ENCODE measurements around the gene MRTO4. TPM values are rescaled to one million over a fixed set of nuclear protein-coding genes. Genes with fewer than 3 reads are reported as not detected.
"Not testable (repeated sequence)": the region's sequence is repeated elsewhere in the genome, so short reads cannot be mapped to it uniquely, and the experiment has no call there.

MRTO4 gene
- total RNA-seq, 1 experiment from 2014 or later: 54.6 TPM

GRCh38 chr1:19287436-19288185 is 36.0 kb downstream of the MRTO4 start:
- H3K27me3 Mint-ChIP-seq (ENCODE audit: low read depth): peaks cover 38% of the 10 kb centered on the region
- peaks cover 3% of the 10 kb centered on the region; the same call in 1 of the 2 replicates for H3K36me3 Mint-ChIP-seq
- TF ChIP-seq RELA (CRISPR knock-in tag; IDR thresholded peaks at IDR 0.05; ENCODE audit: borderline replicate concordance): no peak
- peaks cover 6% of the 10 kb centered on the region for H3K4me1 Mint-ChIP-seq
- ChIA-PET POLR2A (no interaction called here), CTCF (interaction anchor here (0.6 to 2.0 kb wide), 6 partner anchors 18 to 427 kb away, joined by 3 to 11 read pairs (median 4); partner anchors contain the start of gene CAPZB)
- ATAC-seq (no peak), DNase-seq (ENCODE audit: low spot score) (no peak)
- peak overlapping the region; percentile 60 for H3K4me3 Mint-ChIP-seq
- H3K9me3 Mint-ChIP-seq: peaks cover 9% of the 10 kb centered on the region; the same call in 1 of the 2 replicates
- no peak overlapping the region for H3K27ac Mint-ChIP-seq

- ATAC-seq (peak; percentile 83), DNase-seq (ENCODE audit: low spot score) (peak; percentile 61)
- POLR2A ChIA-PET, H3K36me3 Mint-ChIP-seq, H3K27ac Mint-ChIP-seq, H3K4me1 Mint-ChIP-seq: not testable (repeated sequence)
- CTCF ChIA-PET: interaction anchor here (0.6 to 2.0 kb wide), 7 partner anchors 19 to 428 kb away, joined by 3 to 11 read pairs (median 4); no protein-coding TSS in a partner anchor
- Mint-ChIP-seq H3K27me3 (ENCODE audit: low read depth) (peaks cover 38% of the 10 kb centered on the region), H3K9me3 (peaks cover 15% of the 10 kb centered on the region), H3K4me3 (peak within 1 kb of the TSS; percentile 62)
- 0 out of 2 replicates have a peak, but pooled peaks have one; percentile 21 for TF ChIP-seq FOXK1 (CRISPR knock-in tag; IDR thresholded peaks at IDR 0.05)
- peak; percentile 39; the same call in 1 of the 2 replicates for TF ChIP-seq ZNF219 (CRISPR knock-in tag; IDR thresholded peaks at IDR 0.05; ENCODE audit: borderline replicate concordance)
- 0 out of 2 replicates have a peak, but pooled peaks have one; percentile 40 for TF ChIP-seq ARID4B (CRISPR knock-in tag; IDR thresholded peaks at IDR 0.05; ENCODE audit: borderline replicate concordance)
- TF ChIP-seq MAX (CRISPR knock-in tag; IDR thresholded peaks at IDR 0.05): peak; percentile 91
- TF ChIP-seq SP1 (CRISPR knock-in tag; conservative IDR thresholded peaks at IDR 0.05): peak; percentile 10
- peak; percentile 71; the same call in 1 of the 2 replicates for TF ChIP-seq ETV6 (CRISPR knock-in tag; IDR thresholded peaks at IDR 0.05)
- 0 out of 2 replicates have a peak, but pooled peaks have one; percentile 45 for TF ChIP-seq AFF4 (CRISPR knock-in tag; IDR thresholded peaks at IDR 0.05; ENCODE audit: borderline replicate concordance)
- 0 out of 2 replicates have a peak, but pooled peaks have one; percentile 54 for TF ChIP-seq FOXP1 (CRISPR knock-in tag; IDR thresholded peaks at IDR 0.05; ENCODE audit: borderline replicate concordance)
- 0 out of 2 replicates have a peak, but pooled peaks have one; percentile 24 for TF ChIP-seq ZBTB43 (CRISPR knock-in tag; IDR thresholded peaks at IDR 0.05)
- TF ChIP-seq FOXP4 (CRISPR knock-in tag; IDR thresholded peaks at IDR 0.05): 0 out of 2 replicates have a peak, but pooled peaks have one; percentile 41
- TF ChIP-seq USF1 (CRISPR knock-in tag; IDR thresholded peaks at IDR 0.05): peak; percentile 42; the same call in 1 of the 2 replicates
- TF ChIP-seq HMGXB4 (CRISPR knock-in tag; IDR thresholded peaks at IDR 0.05): 0 out of 2 replicates have a peak, but pooled peaks have one; percentile 28
- TF ChIP-seq MYBL2 (CRISPR knock-in tag; IDR thresholded peaks at IDR 0.05): 0 out of 2 replicates have a peak, but pooled peaks have one; percentile 34
Observed at GRCh38 chr1:19288324-19289241, 37.0 kb downstream of the MRTO4 start, which contains the start of gene AKR7A3. Gene AKR7A3, minus strand, starts transcription at chr1:19288770. Its CDS starts 61 bp downstream, at chr1:19288709.
